ENCODE results near the gene MX1. TPM values are rescaled to one million over a fixed set of nuclear protein-coding genes. Genes with fewer than 3 reads are reported as not detected.

MX1 gene
- total and polyA plus RNA-seq, 2 donors (not counting 3 experiments of a cell fraction or from before 2014, with no cell fraction given), result 5.9 to 25.1 TPM

GRCh38 chr21:41428847-41429246, 2.8 kb downstream of the MX1 start:
- Histone ChIP-seq H3K27me3 (ENCODE audit: control insufficient read depth in 2 of 2, insufficient read depth in 2 of 2, low read length in 2 of 2) (peaks cover 7 to 11% of the 10 kb centered on the region in 2 experiments), H3K27ac (ENCODE audit: insufficient read depth, low read depth, low read length) (no peak overlapping the region), H3K9ac (replicated peaks; ENCODE audit: extremely low read depth, insufficient read depth, low read length) (no peak overlapping the region), H3K9me1 (replicated peaks; ENCODE audit: control insufficient read depth, extremely low read depth, insufficient read depth, low read length) (no peaks in the 10 kb centered on the region), H3K4me1 (ENCODE audit: control insufficient read depth, extremely low read depth, insufficient read depth, low read length) (peaks cover 6% of the 10 kb centered on the region), H3K4me3 (replicated peaks in 1 of 3; ENCODE audit: insufficient read depth in 1 of 3, low read depth in 1 of 3, low read length in 3 of 3) (no peak overlapping the region), H3K79me2 (ENCODE audit: control insufficient read depth, insufficient read depth, low read length) (no peaks in the 10 kb centered on the region), H3K4me2 (ENCODE audit: insufficient read depth, low read length) (no peak overlapping the region), H3K36me3 (ENCODE audit: control insufficient read depth in 2 of 2, extremely low read depth in 1 of 2, insufficient read depth in 2 of 2, low read length in 2 of 2) (no peaks in the 10 kb centered on the region), H3K9me3 (replicated peaks; ENCODE audit: control insufficient read depth, insufficient read depth, low read length) (no peaks in the 10 kb centered on the region), H2AFZ (ENCODE audit: low read depth, low read length) (no peak overlapping the region), H4K20me1 (replicated peaks; ENCODE audit: control insufficient read depth, extremely low read depth, insufficient read depth, low read length) (no peaks in the 10 kb centered on the region)
- no peak for DNase-seq (ENCODE audit: low read depth, low spot score)
- POLR2A ChIA-PET, result no interaction called here
- FAIRE-seq, result no peak
- intact Hi-C loops (cut with micrococcal nuclease) (no loop called here), dilution Hi-C loops (cut with MboI; ENCODE audit: extremely low pct_ligation_motif_present, low sequenced_read_pairs) (no loop called here)
- no TSS peak for BruUV-seq (replicated peaks)
- CTCF ChIA-PET, result interaction anchor here (0.6 to 0.7 kb wide), 2 partner anchors 55 to 146 kb away, joined by 3 to 4 read pairs; no protein-coding TSS in a partner anchor
- TF ChIP-seq CTCF (IDR thresholded peaks at IDR 0.05; ENCODE audit: extremely low read depth in 1 of 2, insufficient read depth in 1 of 2, low read depth in 1 of 2, low read length in 2 of 2) (no peak), POLR2A (IDR thresholded peaks at IDR 0.05; ENCODE audit: low read depth, low read length) (no peak)

- FAIRE-seq, result no peak
- Histone ChIP-seq H3K9me3 (replicated peaks; ENCODE audit: control insufficient read depth, insufficient read depth, low read length) (no peaks in the 10 kb centered on the region), H4K20me1 (replicated peaks; ENCODE audit: control insufficient read depth, extremely low read depth, insufficient read depth, low read length) (no peaks in the 10 kb centered on the region), H3K4me3 (replicated peaks in 1 of 3; ENCODE audit: insufficient read depth in 1 of 3, low read depth in 1 of 3, low read length in 3 of 3) (no peak overlapping the region), H3K27me3 (ENCODE audit: control insufficient read depth in 2 of 2, insufficient read depth in 2 of 2, low read length in 2 of 2) (peaks cover 7 to 11% of the 10 kb centered on the region in 2 experiments), H3K4me2 (ENCODE audit: insufficient read depth, low read length) (no peak overlapping the region), H3K27ac (ENCODE audit: insufficient read depth, low read depth, low read length) (no peak overlapping the region), H3K9me1 (replicated peaks; ENCODE audit: control insufficient read depth, extremely low read depth, insufficient read depth, low read length) (no peaks in the 10 kb centered on the region), H2AFZ (ENCODE audit: low read depth, low read length) (no peak overlapping the region), H3K9ac (replicated peaks; ENCODE audit: extremely low read depth, insufficient read depth, low read length) (no peak overlapping the region), H3K36me3 (ENCODE audit: control insufficient read depth in 2 of 2, extremely low read depth in 1 of 2, insufficient read depth in 2 of 2, low read length in 2 of 2) (no peaks in the 10 kb centered on the region), H3K4me1 (ENCODE audit: control insufficient read depth, extremely low read depth, insufficient read depth, low read length) (peaks cover 6% of the 10 kb centered on the region), H3K79me2 (ENCODE audit: control insufficient read depth, insufficient read depth, low read length) (no peaks in the 10 kb centered on the region)
- no TSS peak for BruUV-seq (replicated peaks)
- TF ChIP-seq MAX (IDR thresholded peaks at IDR 0.05; ENCODE audit: insufficient read depth, insufficient read length), result no peak
- TF ChIP-seq FOS (IDR thresholded peaks at IDR 0.05; ENCODE audit: borderline replicate concordance, insufficient read depth, low read length), result no peak
- no peak for TF ChIP-seq POLR2A (IDR thresholded peaks at IDR 0.05; ENCODE audit: low read depth, low read length)
- TF ChIP-seq MYC (IDR thresholded peaks at IDR 0.05; ENCODE audit: low read depth, low read length), result no peak
- TF ChIP-seq GATA2 (IDR thresholded peaks at IDR 0.05; ENCODE audit: insufficient read depth, insufficient read length, low read depth, low read length), result no peak
- no peak for TF ChIP-seq CTCF (IDR thresholded peaks at IDR 0.05; ENCODE audit: extremely low read depth in 1 of 2, insufficient read depth in 1 of 2, low read depth in 1 of 2, low read length in 2 of 2)
- TF ChIP-seq EZH2 (IDR thresholded peaks at IDR 0.05; ENCODE audit: borderline replicate concordance, low read depth, low read length, severe bottlenecking), result no peak
- no peak for TF ChIP-seq POLR2AphosphoS5 (IDR thresholded peaks at IDR 0.05; ENCODE audit: insufficient read depth, low read depth, low read length)
- TF ChIP-seq JUN (IDR thresholded peaks at IDR 0.05; ENCODE audit: borderline replicate concordance, insufficient read depth, insufficient read length, low read depth), result no peak
- intact Hi-C loops (cut with micrococcal nuclease) (no loop called here), dilution Hi-C loops (cut with MboI; ENCODE audit: extremely low pct_ligation_motif_present, low sequenced_read_pairs) (no loop called here)
- CTCF ChIA-PET, result interaction anchor here (0.6 to 0.7 kb wide), 2 partner anchors 54 to 146 kb away, joined by 3 to 4 read pairs; no protein-coding TSS in a partner anchor
- POLR2A ChIA-PET, result interaction anchor here (0.7 kb wide), 1 partner anchor 113 kb away, joined by 7 read pairs; no protein-coding TSS in a partner anchor
- DNase-seq (ENCODE audit: low read depth, low spot score), result no peak
Measured at GRCh38 chr21:41429305-41429704, 3.3 kb downstream of the MX1 start.

All from endothelial cell of umbilical vein (primary cell).